HuH-7.5 (cell line): ENCODE results near the gene GATB.
"Not testable (repeated sequence)": the region's sequence is repeated elsewhere in the genome, so short reads cannot be mapped to it uniquely, and the experiment has no call there.

ENCODE experiments used
- DNase-seq: peaks from one replicate; pipeline ENCODE4 v3.0.0; 2011; ENCODE audit warnings: low spot score

GATB gene

GRCh38 chr4:151784706-151785105, 23.9 kb upstream of the GATB start:
- DNase-seq, result no peak

- no peak for DNase-seq
These were observed 23.1 kb upstream of the GATB start for GRCh38 chr4:151783867-151784266.

- DNase-seq, result no peak
These were observed 21.5 kb upstream of the GATB start for GRCh38 chr4:151782296-151782695.

GRCh38 chr4:151781026-151781425, 20.2 kb upstream of the GATB start:
- DNase-seq, result no peak

GRCh38 chr4:151777471-151777870, 16.7 kb upstream of the GATB start:
- no peak for DNase-seq

GRCh38 chr4:151774324-151774723, 13.5 kb upstream of the GATB start:
- no peak for DNase-seq

GRCh38 chr4:151772274-151772673, 11.5 kb upstream of the GATB start:
- no peak for DNase-seq

- no peak for DNase-seq
These were observed 10.9 kb upstream of the GATB start for GRCh38 chr4:151771664-151772063.

GRCh38 chr4:151770154-151770553, 9.3 kb upstream of the GATB start:
- DNase-seq, result no peak

GRCh38 chr4:151768835-151769234, 8.0 kb upstream of the GATB start:
- DNase-seq, result no peak

- DNase-seq, result no peak
These were observed 5.9 kb upstream of the GATB start for GRCh38 chr4:151766691-151767090.

- peak; percentile 6 for DNase-seq
These were observed 805 bp downstream of the GATB start for GRCh38 chr4:151760002-151760401.

GRCh38 chr4:151753056-151753455, 7.8 kb downstream of the GATB start:
- DNase-seq, result no peak

GRCh38 chr4:151750156-151750555, 10.7 kb downstream of the GATB start:
- DNase-seq, result no peak

GRCh38 chr4:151745481-151746231, 15.2 kb downstream of the GATB start:
- no peak for DNase-seq

GRCh38 chr4:151744614-151745013, 16.2 kb downstream of the GATB start:
- DNase-seq, result no peak

GRCh38 chr4:151743894-151744293, 16.9 kb downstream of the GATB start:
- DNase-seq, result no peak

GRCh38 chr4:151743128-151743854, 17.5 kb downstream of the GATB start:
- no peak for DNase-seq

- no peak for DNase-seq
These were observed 21.9 kb downstream of the GATB start for GRCh38 chr4:151738720-151739517.

GRCh38 chr4:151736852-151737251, 24.0 kb downstream of the GATB start:
- DNase-seq, result not testable (repeated sequence)

- no peak for DNase-seq
These were observed 24.4 kb downstream of the GATB start for GRCh38 chr4:151736361-151736760.

GRCh38 chr4:151731670-151732069, 29.1 kb downstream of the GATB start:
- not testable (repeated sequence) for DNase-seq
